H1 (cell line): ENCODE data around the gene RBM20. TPM values are rescaled to one million over a fixed set of nuclear protein-coding genes. Genes with fewer than 3 reads are reported as not detected.

Experiments used
- CTCF ChIA-PET: fragments of 300-600 bp; sonication (Branson Sonifier 250); formaldehyde crosslinking; loops from one replicate; lab custom pipeline; 2021; ENCODE audit not compliant: partially characterized antibody; lab: Charles Lee
- POLR2A ChIA-PET: fragments of 300-600 bp; sonication (Branson Sonifier 250); formaldehyde crosslinking; loops from one replicate; lab custom pipeline; 2021; ENCODE audit warnings: inconsistent platforms; ENCODE audit not compliant: partially characterized antibody; lab: Charles Lee
- DNase-seq, 2 experiments: peaks; one replicate each; pipeline versions ENCODE4 v3.0.0 to v3.0.0-alpha.2; 2010 to 2022; ENCODE audit warnings: low spot score in 2 of 2, low read depth in 1 of 2, mixed read lengths in 1 of 2
- FAIRE-seq: peaks from 2 replicates; lab custom pipeline; 2011; peaks lifted over from hg19 to GRCh38; lab: Jason Lieb, UNC
- H2AFZ ChIP-seq: 2 replicates; pipeline ENCODE4 v1.8.1; 2012; ENCODE audit warnings: low read length, inconsistent platforms
- H2AK5ac ChIP-seq: 2 replicates; pipeline ENCODE4 v1.6.1; 2013; ENCODE audit warnings: low read depth, low read length
- H2BK120ac ChIP-seq: replicated peaks from 2 replicates; pipeline ENCODE3; 2013; ENCODE audit warnings: low read depth, low read length, inconsistent platforms
- H2BK12ac ChIP-seq: 2 replicates; pipeline ENCODE4 v1.6.1; 2013; ENCODE audit warnings: low read depth, low read length
- H2BK15ac ChIP-seq: 2 replicates; pipeline ENCODE4 v1.6.1; 2013; ENCODE audit warnings: low read length
- H2BK20ac ChIP-seq: 2 replicates; pipeline ENCODE4 v1.6.1; 2013; ENCODE audit warnings: low read length
- H2BK5ac ChIP-seq: 2 replicates; pipeline ENCODE4 v1.6.1; 2013; ENCODE audit warnings: low read depth, low read length
- H3K14ac ChIP-seq: 2 replicates; pipeline ENCODE4 v1.6.1; 2013; ENCODE audit warnings: inconsistent platforms; ENCODE audit not compliant: insufficient read length
- H3K18ac ChIP-seq: 2 replicates; pipeline ENCODE4 v1.6.1; 2013; ENCODE audit warnings: low read length; ENCODE audit errors: extremely low read depth
- H3K23ac ChIP-seq: 2 replicates; pipeline ENCODE4 v1.6.1; 2013; ENCODE audit warnings: inconsistent platforms; ENCODE audit not compliant: insufficient read length
- H3K23me2 ChIP-seq: 2 replicates; pipeline ENCODE4 v1.6.1; 2013; ENCODE audit warnings: low read depth, low read length
- H3K27ac ChIP-seq: 2 replicates; pipeline ENCODE4 v1.6.1; 2011; ENCODE audit warnings: low read depth, low read length, inconsistent platforms
- H3K27me3 ChIP-seq, 4 experiments: replicated peaks in 1 of 4; 1 replicate in 1 of 4; 2 replicates in 3 of 4; pipeline versions ENCODE4 v1.6.1 to v1.8.1; 2011 to 2013; ENCODE audit warnings: low read length in 3 of 4, mild to moderate bottlenecking in 3 of 4, inconsistent platforms in 2 of 4, mixed read lengths in 2 of 4, moderate library complexity in 1 of 4; ENCODE audit not compliant: control insufficient read depth in 3 of 4, insufficient read depth in 3 of 4; ENCODE audit errors: extremely low read depth in 1 of 4
- H3K36me3 ChIP-seq, 4 experiments: 2 replicates each; pipeline versions ENCODE4 v1.6.1 to v1.8.1; 2011 to 2013; ENCODE audit warnings: mild to moderate bottlenecking in 4 of 4, low read length in 3 of 4, moderate library complexity in 2 of 4, control low read depth in 1 of 4, inconsistent platforms in 1 of 4; ENCODE audit not compliant: insufficient read depth in 4 of 4, control insufficient read depth in 2 of 4
- H3K4ac ChIP-seq: replicated peaks from 2 replicates; pipeline ENCODE3; 2013; ENCODE audit warnings: low read length, low read depth, mixed read lengths, inconsistent platforms; ENCODE audit not compliant: insufficient read length
- H3K4me1 ChIP-seq, 4 experiments: replicated peaks in 1 of 4; 1 replicate in 1 of 4; 2 replicates in 3 of 4; pipeline versions ENCODE4 v1.6.1 to v1.8.1; 2011 to 2013; ENCODE audit warnings: low read length in 3 of 4, inconsistent platforms in 2 of 4, mixed read lengths in 1 of 4; ENCODE audit not compliant: insufficient read depth in 4 of 4, control insufficient read depth in 3 of 4
- H3K4me2 ChIP-seq, 2 experiments: 2 replicates each; pipeline versions ENCODE4 v1.6.1 to v1.8.1; 2011 to 2013; ENCODE audit warnings: low read depth in 2 of 2, low read length in 2 of 2, control low read depth in 1 of 2, inconsistent platforms in 1 of 2, mild to moderate bottlenecking in 1 of 2; ENCODE audit not compliant: insufficient read depth in 1 of 2
- H3K4me3 ChIP-seq, 4 experiments: fragments of 200-600, 300-600 bp in 1 of 4; sonication (generic), shearing (Covaris generic), sonication (Bioruptor Twin) in 1 of 4; 2 replicates each; pipeline versions ENCODE4 v1.5.1 to v1.8.1; 2011 to 2016; ENCODE audit warnings: low read length in 4 of 4, low read depth in 3 of 4, control low read depth in 2 of 4, inconsistent platforms in 2 of 4, mild to moderate bottlenecking in 2 of 4, mixed read lengths in 1 of 4, moderate library complexity in 1 of 4; ENCODE audit not compliant: insufficient read depth in 2 of 4; ENCODE audit errors: extremely low read depth in 1 of 4
- H3K56ac ChIP-seq: replicated peaks from 2 replicates; pipeline ENCODE3; 2013; ENCODE audit warnings: low read depth, mild to moderate bottlenecking, mixed read lengths, low read length, inconsistent platforms; ENCODE audit not compliant: insufficient read length
- H3K79me1 ChIP-seq: 2 replicates; pipeline ENCODE4 v1.6.1; 2013; ENCODE audit warnings: low read depth, low read length, control low read depth
- H3K79me2 ChIP-seq, 2 experiments: 2 replicates each; pipeline versions ENCODE4 v1.6.1 to v1.8.1; 2012 to 2013; ENCODE audit warnings: low read length in 2 of 2, mild to moderate bottlenecking in 2 of 2, inconsistent platforms in 1 of 2; ENCODE audit not compliant: insufficient read depth in 2 of 2, control insufficient read depth in 1 of 2
- H3K9ac ChIP-seq, 4 experiments: replicated peaks in 1 of 4; 1 replicate in 1 of 4; 2 replicates in 3 of 4; pipeline versions ENCODE4 v1.6.1 to v1.8.1; 2011 to 2013; ENCODE audit warnings: low read depth in 3 of 4, low read length in 3 of 4, control low read depth in 2 of 4, mild to moderate bottlenecking in 2 of 4, moderate library complexity in 2 of 4, inconsistent platforms in 1 of 4; ENCODE audit errors: extremely low read depth in 1 of 4
- H3K9me3 ChIP-seq, 2 experiments: 2 replicates each; pipeline versions ENCODE4 v1.6.1 to v1.8.1; 2012 to 2013; ENCODE audit warnings: mild to moderate bottlenecking in 2 of 2, moderate library complexity in 2 of 2, control low read depth in 1 of 2, inconsistent platforms in 1 of 2, low read depth in 1 of 2, low read length in 1 of 2, mixed read lengths in 1 of 2; ENCODE audit not compliant: insufficient read depth in 2 of 2
- H4K20me1 ChIP-seq, 2 experiments: replicated peaks in 1 of 2; 2 replicates each; pipeline versions ENCODE3 to v1.8.1; 2011 to 2013; ENCODE audit warnings: inconsistent platforms in 2 of 2, low read length in 2 of 2, mild to moderate bottlenecking in 1 of 2; ENCODE audit not compliant: insufficient read depth in 2 of 2, control insufficient read depth in 1 of 2
- H4K5ac ChIP-seq: 2 replicates; pipeline ENCODE4 v1.6.1; 2013; ENCODE audit warnings: low read length, low read depth, mixed read lengths, inconsistent platforms; ENCODE audit not compliant: insufficient read length
- H4K8ac ChIP-seq: 2 replicates; pipeline ENCODE4 v1.8.0; 2013; ENCODE audit warnings: mild to moderate bottlenecking, moderate library complexity, low read length, inconsistent platforms; ENCODE audit not compliant: insufficient read depth; ENCODE audit errors: extremely low read depth
- H4K91ac ChIP-seq: replicated peaks from 2 replicates; pipeline ENCODE3; 2013; ENCODE audit warnings: low read length, mixed read lengths, inconsistent platforms; ENCODE audit not compliant: insufficient read length
- RAD21 ChIP-seq, 2 experiments: IDR thresholded peaks in 1 of 2; conservative IDR thresholded peaks in 1 of 2; 2 replicates each; pipeline ENCODE4 v1.6.1; 2011; ENCODE audit warnings: low read depth in 2 of 2, low read length in 2 of 2, improper control_type of control experiment in 1 of 2, inconsistent platforms in 1 of 2, mild to moderate bottlenecking in 1 of 2, moderate library complexity in 1 of 2
- SAP30 ChIP-seq: fragments of 300-600 bp; sonication (generic); IDR thresholded peaks from 2 replicates; pipeline ENCODE4 v1.7.1; 2012; ENCODE audit warnings: low read length, moderate library complexity, mild to moderate bottlenecking, inconsistent platforms; ENCODE audit not compliant: insufficient read depth, insufficient replicate concordance
- SRF ChIP-seq: IDR thresholded peaks from 2 replicates; pipeline ENCODE4 v1.6.1; 2011; ENCODE audit warnings: mild to moderate bottlenecking, low read depth, low read length, moderate library complexity
- USF2 ChIP-seq: IDR thresholded peaks from 2 replicates; pipeline ENCODE4 v1.6.1; 2011; ENCODE audit warnings: low read length, improper control_type of control experiment
- WGBS, 2 experiments: shearing (Covaris generic) in 1 of 2; methylation state at CpG; one replicate each; pipeline versions ENCODE4 v1.1.6 to v1.1.7; 2013 to 2015; ENCODE audit warnings: low lambda C conversion rate in 2 of 2, mixed read lengths in 2 of 2, inconsistent platforms in 1 of 2, low coverage in 1 of 2, missing lambda C conversion rate in 1 of 2; ENCODE audit not compliant: insufficient replicate concordance in 2 of 2, insufficient coverage in 1 of 2, insufficient read length in 1 of 2; ENCODE audit errors: extremely low coverage in 1 of 2, missing lambda C conversion rate in 1 of 2; 5-methylcytosine and 5-hydroxymethylcytosine counted together
- polyA plus RNA-seq, 7 experiments: library from polyadenylated mRNA; depleted of rRNA in 3 of 7; stranded (reverse) in 5 of 7; unstranded in 2 of 7; fragments of >200 nt in 5 of 7; fragments of 200-250 nt in 2 of 7; gene quantifications; 1 replicate in 5 of 7; 2 replicates in 1 of 7; 4 replicates in 1 of 7; pipeline versions ENCODE4 v1.2.1 to v1.2.3, GENCODE V29; 2011 to 2013; ENCODE audit warnings: missing spikeins in 2 of 7, mixed read lengths in 2 of 7
- total RNA-seq: library from RNA; stranded (reverse); fragmentation: NEBNext Ultra II Directional; extraction: Animal tissue kit (Norgen Biotek cat#: 25700); gene quantifications from 2 replicates; pipeline ENCODE4 v1.2.1, GENCODE V29; 2021

Gene RBM20
- total and polyA plus RNA-seq, 2 of the 8 experiments (the other 6 are each of a cell fraction or from before 2014, with no cell fraction given), result 0.05 to 0.63 TPM

- no peak overlapping the region for H3K23ac ChIP-seq
- H4K5ac ChIP-seq, result no peak overlapping the region
- no peak overlapping the region for H4K8ac ChIP-seq
- no peak for TF ChIP-seq SAP30
- no peak for TF ChIP-seq RAD21 (IDR thresholded peaks at IDR 0.05 in 1 of 2, conservative IDR thresholded peaks at IDR 0.05 in 1 of 2; ENCODE audit: low read depth in 2 of 2, low read length in 2 of 2)
- TF ChIP-seq USF2, result no peak
- TF ChIP-seq SRF, result no peak
- TF ChIP-seq, all 59 proteins: peak for 0
- Histone ChIP-seq H3K79me2 (no peaks in the 10 kb centered on the region), H3K14ac (no peak overlapping the region), H2BK5ac (no peak overlapping the region), H2BK20ac (no peak overlapping the region), H4K20me1 (no peaks in the 10 kb centered on the region), H3K18ac (no peak overlapping the region), H3K9me3 (no peaks in the 10 kb centered on the region), H2AFZ (no peak overlapping the region), H3K79me1 (no peaks in the 10 kb centered on the region), H3K27ac (no peak overlapping the region), H2AK5ac (no peak overlapping the region), H3K4me3 (no peak overlapping the region), H3K56ac (no peak overlapping the region), H4K91ac (no peak overlapping the region), H3K4me1 (no peaks in the 10 kb centered on the region; a peak in 1 of 7 replicates), H2BK15ac (no peak overlapping the region), H2BK120ac (no peak overlapping the region), H3K4me2 (no peak overlapping the region), H3K9ac (no peak overlapping the region), H3K27me3 (no peaks in the 10 kb centered on the region), H3K4ac (no peak overlapping the region), H2BK12ac (no peak overlapping the region), H3K23me2 (no peaks in the 10 kb centered on the region), H3K36me3 (no peaks in the 10 kb centered on the region)
- ChIA-PET CTCF (no interaction called here), POLR2A (no interaction called here)
- FAIRE-seq (no peak), DNase-seq (no peak)
- 92% methylated on average over 4 of the region's 4 CpGs; no CpG with 5 or more reads in 1 of the 2 experiments for WGBS, 2 experiments
These were observed 131.3 kb downstream of the RBM20 start for GRCh38 chr10:110775406-110775805.
